HCT116 (cell line): ENCODE measurements around the gene CES3. TPM values are rescaled to one million over a fixed set of nuclear protein-coding genes. Genes with fewer than 3 reads are reported as not detected.
"Not testable (repeated sequence)": the region's sequence is repeated elsewhere in the genome, so short reads cannot be mapped to it uniquely, and the experiment has no call there.

Experiments
- ATAC-seq: fragments of 200-7000 bp; cut with Tn5 transposase; 2 replicates; pipeline ENCODE4 v1.9.1; 2020; ENCODE audit warnings: mild to moderate bottlenecking, moderate library complexity
- BruUV-seq: library from RNA; stranded (reverse); fragments of 400-500 nt; replicated peaks from 2 replicates; lab custom pipeline; 2021; lab: Mats Ljungman, UMichigan
- CTCF ChIA-PET: fragments of 300-600 bp; sonication (Branson Sonifier 250); formaldehyde crosslinking; loops from one replicate; lab custom pipeline; 2021; ENCODE audit warnings: antibody characterized with exemption; lab: Charles Lee
- POLR2A ChIA-PET: fragments of 300-600, 350-600 bp; sonication (Branson Sonifier 250); formaldehyde crosslinking; loops from one replicate; lab custom pipeline; 2021; ENCODE audit warnings: antibody characterized with exemption; lab: Charles Lee
- RAD21 ChIA-PET, 2 experiments: fragments of 300-600 bp; sonication (Branson Sonifier 250); formaldehyde crosslinking; loops; one replicate each; lab custom pipeline; 2023; ENCODE audit warnings: low total read pairs in 2 of 2; ENCODE audit not compliant: uncharacterized antibody in 2 of 2, unreplicated experiment in 2 of 2, low non-redundant PET in 1 of 2; lab: Charles Lee
- DNase-seq: peaks from one replicate; pipeline ENCODE4 v3.0.0-alpha.2; 2010; ENCODE audit warnings: low read depth, low spot score
- H2AFZ ChIP-seq: fragments of 200-600 bp; shearing (Covaris generic), sonication (generic); 2 replicates; pipeline ENCODE4 v1.6.1; 2017; ENCODE audit warnings: low read depth, mixed run types, mixed read lengths, antibody characterized with exemption, low read length; ENCODE audit not compliant: poor library complexity, severe bottlenecking
- H3K27ac ChIP-seq: 2 replicates; pipeline ENCODE4 v1.5.1; 2012; ENCODE audit warnings: low read depth, low read length
- H3K27me3 ChIP-seq: fragments of 200-600 bp; sonication (generic); 2 replicates; pipeline ENCODE4 v1.6.1; 2016; ENCODE audit warnings: mixed run types, low read length, mixed read lengths; ENCODE audit not compliant: insufficient read depth
- H3K36me3 ChIP-seq, 2 experiments: fragments of 200-500 bp in 1 of 2; fragments of 200-600 bp in 1 of 2; sonication (Bioruptor generic) in 1 of 2; sonication (generic) in 1 of 2; 2 replicates each; pipeline versions ENCODE4 v1.5.1 to v1.6.1; 2014 to 2016; ENCODE audit warnings: low read length in 2 of 2, inconsistent platforms in 1 of 2, mixed read lengths in 1 of 2, mixed run types in 1 of 2; ENCODE audit not compliant: insufficient read depth in 2 of 2, control insufficient read depth in 1 of 2
- H3K4me1 ChIP-seq, 2 experiments: fragments of 200-600 bp in 1 of 2; sonication (generic) in 1 of 2; 2 replicates each; pipeline versions ENCODE4 v1.5.1 to v1.6.1; 2012 to 2017; ENCODE audit warnings: low read length in 2 of 2, inconsistent platforms in 1 of 2, mild to moderate bottlenecking in 1 of 2, mixed read lengths in 1 of 2, mixed run types in 1 of 2, moderate library complexity in 1 of 2; ENCODE audit not compliant: insufficient read depth in 2 of 2, control insufficient read depth in 1 of 2
- H3K4me2 ChIP-seq: fragments of 200-600 bp; sonication (generic); 2 replicates; pipeline ENCODE4 v1.6.1; 2017; ENCODE audit warnings: mixed run types, low read length, mixed read lengths
- H3K4me3 ChIP-seq, 2 experiments: fragments of 200-600 bp in 1 of 2; sonication (generic) in 1 of 2; replicated peaks in 1 of 2; 2 replicates each; pipeline ENCODE4 v1.5.1; 2011 to 2016; ENCODE audit warnings: low read length in 2 of 2, control low read depth in 1 of 2, low read depth in 1 of 2, mild to moderate bottlenecking in 1 of 2, mixed read lengths in 1 of 2, mixed run types in 1 of 2
- H3K79me2 ChIP-seq: fragments of 200-600 bp; sonication (generic); 2 replicates; pipeline ENCODE4 v1.6.1; 2017; ENCODE audit warnings: mild to moderate bottlenecking, mixed run types, low read length, moderate library complexity, mixed read lengths; ENCODE audit not compliant: insufficient read depth
- H3K9ac ChIP-seq: fragments of 200-600 bp; sonication (generic); 2 replicates; pipeline ENCODE4 v1.6.1; 2016; ENCODE audit warnings: low read length, mixed read lengths
- H3K9me2 ChIP-seq: fragments of 200-600 bp; sonication (generic), shearing (Covaris generic); 2 replicates; pipeline ENCODE4 v1.6.1; 2017; ENCODE audit warnings: mixed run types, mild to moderate bottlenecking, moderate library complexity; ENCODE audit not compliant: insufficient read depth
- H3K9me3 ChIP-seq, 2 experiments: fragments of 200-500 bp in 1 of 2; fragments of 200-600 bp in 1 of 2; sonication (Bioruptor generic) in 1 of 2; sonication (generic) in 1 of 2; 2 replicates each; pipeline ENCODE4 v1.6.1; 2014 to 2017; ENCODE audit warnings: low read length in 2 of 2, mixed read lengths in 2 of 2, inconsistent platforms in 1 of 2, low read depth in 1 of 2, mild to moderate bottlenecking in 1 of 2, mixed run types in 1 of 2, moderate library complexity in 1 of 2; ENCODE audit not compliant: control insufficient read depth in 1 of 2, insufficient read depth in 1 of 2
- H4K20me1 ChIP-seq: fragments of 200-600 bp; sonication (generic), shearing (Covaris generic); 2 replicates; pipeline ENCODE4 v1.6.1; 2017; ENCODE audit warnings: mixed run types, mild to moderate bottlenecking, moderate library complexity; ENCODE audit not compliant: insufficient read depth
- ATF3 ChIP-seq: IDR thresholded peaks from 2 replicates; pipeline ENCODE4 v1.6.1; 2012
- CBX3 ChIP-seq: IDR thresholded peaks from 2 replicates; pipeline ENCODE4 v1.6.1; 2012; ENCODE audit warnings: low read depth
- JUND ChIP-seq: IDR thresholded peaks from 2 replicates; pipeline ENCODE4 v1.6.1; 2012
- MAX ChIP-seq: IDR thresholded peaks from 2 replicates; pipeline ENCODE4 v1.6.1; 2012
- POLR2AphosphoS5 ChIP-seq: IDR thresholded peaks from 2 replicates; pipeline ENCODE4 v1.6.1; 2011; ENCODE audit warnings: mild to moderate bottlenecking, low read depth, low read length, moderate library complexity
- RAD21 ChIP-seq: IDR thresholded peaks from 2 replicates; pipeline ENCODE4 v1.6.1; 2012; ENCODE audit warnings: low read depth, mild to moderate bottlenecking
- SRF ChIP-seq: IDR thresholded peaks from 2 replicates; pipeline ENCODE4 v1.6.1; 2012; ENCODE audit warnings: low read depth
- ZBTB33 ChIP-seq: IDR thresholded peaks from 2 replicates; pipeline ENCODE4 v1.6.1; 2011; ENCODE audit warnings: mild to moderate bottlenecking, low read length, moderate library complexity; ENCODE audit not compliant: insufficient replicate concordance; ENCODE audit errors: extremely low read depth
- ZFX ChIP-seq: fragments of 450-650 bp; IDR thresholded peaks from 2 replicates; pipeline ENCODE4 v1.6.1; 2017
- ZNF274 ChIP-seq: fragments of 200-500 bp; sonication (Bioruptor generic); IDR thresholded peaks from 2 replicates; pipeline ENCODE4 v1.6.1; 2014; ENCODE audit warnings: mild to moderate bottlenecking, low read depth, low read length, inconsistent platforms
- intact Hi-C: fragments of 100-400 bp; cut with micrococcal nuclease; formaldehyde crosslinking; loops from 2 replicates; pipeline ENCODE4 v1.10.0; 2022
- total RNA-seq: library from RNA; stranded (reverse); gene quantifications from one replicate; pipeline ENCODE4 v1.2.1, GENCODE V29; 2021; ENCODE audit not compliant: unreplicated experiment

CES3 gene
- total RNA-seq, 1 experiment from 2014 or later = 10.8 TPM

- Histone ChIP-seq H3K4me2 (peak overlapping the region; percentile 80; the same call in 1 of the 2 replicates), H3K9ac (no peak overlapping the region), H3K27ac (no peak overlapping the region), H3K9me2 (no peaks in the 10 kb centered on the region), H4K20me1 (no peaks in the 10 kb centered on the region), H3K79me2 (no peaks in the 10 kb centered on the region), H2AFZ (no peak overlapping the region), H3K27me3 (no peaks in the 10 kb centered on the region), H3K36me3 (no peaks in the 10 kb centered on the region), H3K9me3 (no peaks in the 10 kb centered on the region), H3K4me1 (peaks cover 40 to 62% of the 10 kb centered on the region in 2 experiments), H3K4me3 (no peak overlapping the region)
- RAD21 ChIA-PET = no interaction called here
- TF ChIP-seq JUND = no peak
- no peak for TF ChIP-seq CBX3
- TF ChIP-seq MAX = no peak
- TF ChIP-seq POLR2AphosphoS5 = no peak
- no peak for TF ChIP-seq ZBTB33
- no peak for TF ChIP-seq RAD21
- no peak for TF ChIP-seq ATF3
- BruUV-seq = no TSS peak
- no peak for DNase-seq
- intact Hi-C loops = no loop called here
- POLR2A ChIA-PET = no interaction called here
- ATAC-seq = 0 out of 2 replicates have a peak, but pooled peaks have one; percentile 5
- CTCF ChIA-PET = interaction anchor here (1.6 kb wide), 1 partner anchor 19 kb away, joined by 5 read pairs; no protein-coding TSS in a partner anchor
These were observed 11.9 kb downstream of the CES3 start for GRCh38 chr16:66972983-66973382.

GRCh38 chr16:66973716-66974115, 12.7 kb downstream of the CES3 start:
- peak overlapping the region; percentile 80; the same call in 1 of the 2 replicates for H3K4me2 ChIP-seq
- H3K27ac ChIP-seq = no peak overlapping the region
- TF ChIP-seq ZNF274 (no peak), SRF (no peak), ZFX (no peak)
- BruUV-seq = no TSS peak
- ChIA-PET POLR2A (no interaction called here), CTCF (interaction anchor here (1.2 to 2.7 kb wide), 3 partner anchors 13 to 182 kb away, joined by 3 to 8 read pairs (median 5); partner anchors contain the start of gene CES3), RAD21 (no interaction called here)
- no peaks in the 10 kb centered on the region for H3K9me2 ChIP-seq
- ATAC-seq = no peak
- no peaks in the 10 kb centered on the region for H3K79me2 ChIP-seq
- no peaks in the 10 kb centered on the region for H3K27me3 ChIP-seq
- no peak for DNase-seq
- no peak overlapping the region for H3K4me3 ChIP-seq
- H3K36me3 ChIP-seq = no peaks in the 10 kb centered on the region
- H3K9ac ChIP-seq = no peak overlapping the region
- intact Hi-C loops = no loop called here
- H3K9me3 ChIP-seq = no peaks in the 10 kb centered on the region
- H3K4me1 ChIP-seq = peaks cover 37 to 62% of the 10 kb centered on the region in 2 experiments
- no peaks in the 10 kb centered on the region for H4K20me1 ChIP-seq
- H2AFZ ChIP-seq = no peak overlapping the region

GRCh38 chr16:66974156-66974931, 13.3 kb downstream of the CES3 start:
- ATAC-seq, H3K9me2 ChIP-seq, H3K27ac ChIP-seq, RAD21 ChIA-PET, H3K4me2 ChIP-seq, H3K27me3 ChIP-seq, H3K36me3 ChIP-seq, H3K4me3 ChIP-seq, H3K9me3 ChIP-seq, intact Hi-C loops, H2AFZ ChIP-seq, H3K9ac ChIP-seq, BruUV-seq, DNase-seq, H4K20me1 ChIP-seq, POLR2A ChIA-PET, H3K79me2 ChIP-seq: not testable (repeated sequence)
- H3K4me1 ChIP-seq = peaks cover 36 to 62% of the 10 kb centered on the region in 2 experiments
- CTCF ChIA-PET = interaction anchor here (1.2 to 2.7 kb wide), 3 partner anchors 13 to 181 kb away, joined by 3 to 8 read pairs (median 5); partner anchors contain the start of gene CES3
